Stimulated activated CD8-positive, alpha-beta memory T cell treated with anti-CD3 and anti-CD28 coated beads, Interleukin-2, amount 100 ng/mL, for 48 hours (primary cell): ENCODE measurements around the gene CHPF.

Source experiments
- DNase-seq, 2 donors: peaks; one replicate each; pipeline ENCODE4 v3.0.0-alpha.2; 2020; ENCODE audit warnings: low read depth in 2 of 2

Gene CHPF

GRCh38 chr2:219543596-219544358 is at the start of gene CHPF, which contains the start of gene TMEM198:
Gene CHPF (minus strand): TSS chr2:219543809. CDS start chr2:219543538, 271 bp downstream.
Gene TMEM198 (plus strand): TSS chr2:219544028. CDS start chr2:219544728, 700 bp downstream.
- DNase-seq: peak; percentile 92 to 93

DNA sequence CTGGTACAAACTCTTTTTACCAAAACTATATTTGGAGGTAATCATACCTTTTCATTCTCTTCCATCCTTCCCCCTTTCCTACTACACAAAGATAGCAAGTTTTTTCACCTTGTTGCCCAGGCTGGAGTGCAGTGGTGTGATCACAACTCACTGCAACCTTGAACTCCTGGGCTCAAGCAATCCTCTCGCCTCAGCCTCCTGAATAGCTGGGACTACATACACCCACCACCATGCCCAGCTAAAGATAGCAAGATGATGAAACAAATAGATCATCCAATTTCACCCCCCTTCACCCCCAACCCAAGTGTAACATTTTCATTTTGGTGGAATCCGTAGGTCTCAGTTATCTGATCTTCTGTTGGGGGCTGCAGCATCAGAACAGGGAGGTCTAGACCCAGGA is 49.5 kb upstream of the CHPF start:
- no peak for DNase-seq

GRCh38 chr2:219592736-219593135 is 49.1 kb upstream of the CHPF start:
- no peak for DNase-seq

- DNase-seq: no peak
Measured at GRCh38 chr2:219591091-219591490, 47.5 kb upstream of the CHPF start.

- no peak for DNase-seq
Measured at GRCh38 chr2:219581346-219581745, 37.7 kb upstream of the CHPF start.

GRCh38 chr2:219578811-219579613 is 35.4 kb upstream of the CHPF start:
- no peak for DNase-seq

DNA sequence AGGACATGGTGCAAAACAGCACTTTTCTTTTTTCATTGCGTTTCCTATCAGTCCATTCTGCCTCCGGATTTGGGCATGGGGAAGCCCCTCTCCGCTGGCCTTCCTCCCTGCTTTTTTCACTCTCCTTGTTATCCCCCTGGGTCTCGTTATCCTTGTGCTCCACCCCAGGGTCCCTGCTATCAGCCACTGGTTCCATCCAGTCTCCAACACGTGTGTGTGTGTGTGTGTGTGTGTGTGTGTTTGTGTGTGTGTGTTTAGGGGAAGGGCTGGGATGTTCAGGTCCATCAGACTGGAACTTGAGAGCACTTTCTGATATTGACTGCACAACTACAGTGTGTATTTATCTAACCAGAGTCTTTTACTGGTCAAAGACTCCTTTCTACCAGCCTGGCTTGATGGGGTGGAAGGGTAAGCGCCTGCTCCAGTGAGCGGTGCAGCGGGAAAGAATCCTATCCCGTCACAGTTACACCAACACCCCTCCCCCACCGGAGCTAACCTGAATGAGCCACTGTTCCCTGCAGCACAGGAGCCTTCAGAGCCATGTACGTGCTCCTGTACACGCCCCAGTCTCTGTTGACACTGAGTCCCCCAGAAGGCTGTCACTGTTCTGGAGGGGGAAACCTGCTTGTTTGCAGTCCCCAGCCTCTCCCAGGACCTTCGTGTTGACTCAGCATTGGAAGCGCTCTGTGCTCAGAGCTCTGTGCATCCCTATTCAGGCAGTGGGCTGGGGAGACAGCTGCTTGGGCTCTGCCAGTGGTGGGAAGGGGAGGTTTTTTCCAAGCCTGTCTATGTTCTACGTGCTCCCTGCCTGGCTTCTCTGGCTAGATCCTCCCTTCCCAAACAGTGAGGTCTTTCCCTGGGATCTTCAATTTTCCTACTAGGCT is 33.1 kb upstream of the CHPF start:
- DNase-seq: no peak

DNA sequence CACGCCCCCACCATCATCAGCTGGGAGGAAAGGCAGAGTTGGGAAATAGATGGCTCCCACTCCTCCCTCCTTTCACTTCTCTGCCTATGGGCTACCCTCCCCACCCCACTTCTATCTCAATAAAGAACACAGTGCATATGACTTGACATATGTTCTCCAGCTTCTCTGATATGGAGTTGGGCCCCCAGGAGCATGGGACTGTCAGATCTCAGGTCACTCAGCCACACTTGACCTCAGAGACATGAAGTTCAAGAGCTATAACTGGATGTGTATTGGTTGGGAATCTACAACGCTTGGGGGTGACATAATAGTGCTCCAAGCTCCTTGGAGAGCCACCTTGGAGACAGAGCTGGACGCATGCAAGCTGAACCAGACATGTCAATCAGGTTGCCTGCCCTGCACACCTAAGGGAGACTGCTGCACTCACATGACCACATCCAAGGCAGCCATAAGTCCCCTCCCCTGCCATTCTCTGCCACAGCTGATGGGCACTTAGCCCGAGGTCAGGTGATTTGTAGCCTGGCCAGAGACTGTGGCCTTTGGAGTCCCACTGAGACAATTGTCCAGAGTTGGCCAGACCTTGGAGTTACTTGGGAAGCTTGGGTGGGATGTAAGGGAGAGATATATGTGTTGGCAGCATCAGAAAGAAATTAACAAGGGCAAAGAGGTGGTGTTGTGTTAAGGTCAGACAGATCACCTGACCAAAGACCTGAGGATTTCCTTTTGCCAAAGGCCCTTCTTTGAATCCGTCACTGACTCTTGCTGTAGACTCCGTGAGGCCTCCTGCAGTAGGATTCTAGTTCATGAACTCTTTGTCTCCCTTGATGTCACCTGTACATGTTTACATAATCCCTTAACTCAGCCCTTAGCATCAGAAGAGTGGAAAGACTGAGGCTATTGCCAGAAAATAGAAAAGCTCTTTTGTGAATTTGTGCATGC is 32.2 kb upstream of the CHPF start:
- DNase-seq: no peak

GRCh38 chr2:219574484-219575311 is 31.1 kb upstream of the CHPF start:
- no peak for DNase-seq

DNA sequence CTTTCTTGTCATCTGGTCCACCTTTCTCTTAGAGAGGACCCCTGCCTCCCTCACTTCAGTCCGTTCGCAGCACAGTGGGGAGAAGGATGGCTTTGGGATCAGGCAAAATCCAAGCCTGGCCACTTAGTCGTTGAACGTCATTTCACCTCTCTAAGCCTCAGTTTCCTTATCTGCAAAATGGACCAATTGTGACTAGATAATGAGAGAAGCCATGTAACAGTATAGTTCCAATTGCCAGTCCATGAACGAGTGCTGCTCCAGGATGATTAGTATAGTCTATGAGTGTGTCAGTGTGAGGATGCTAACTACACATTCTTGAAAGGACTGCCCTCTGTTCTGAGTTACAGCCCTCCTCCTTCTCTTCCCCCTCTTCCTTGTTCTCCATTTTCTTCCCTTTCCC is 29.6 kb upstream of the CHPF start:
- no peak for DNase-seq

GRCh38 chr2:219572237-219573001 is 28.8 kb upstream of the CHPF start, which contains the start of gene INHA:
Gene INHA (plus strand): TSS chr2:219572310. CDS start chr2:219572375, 65 bp downstream.
- DNase-seq: no peak

DNA sequence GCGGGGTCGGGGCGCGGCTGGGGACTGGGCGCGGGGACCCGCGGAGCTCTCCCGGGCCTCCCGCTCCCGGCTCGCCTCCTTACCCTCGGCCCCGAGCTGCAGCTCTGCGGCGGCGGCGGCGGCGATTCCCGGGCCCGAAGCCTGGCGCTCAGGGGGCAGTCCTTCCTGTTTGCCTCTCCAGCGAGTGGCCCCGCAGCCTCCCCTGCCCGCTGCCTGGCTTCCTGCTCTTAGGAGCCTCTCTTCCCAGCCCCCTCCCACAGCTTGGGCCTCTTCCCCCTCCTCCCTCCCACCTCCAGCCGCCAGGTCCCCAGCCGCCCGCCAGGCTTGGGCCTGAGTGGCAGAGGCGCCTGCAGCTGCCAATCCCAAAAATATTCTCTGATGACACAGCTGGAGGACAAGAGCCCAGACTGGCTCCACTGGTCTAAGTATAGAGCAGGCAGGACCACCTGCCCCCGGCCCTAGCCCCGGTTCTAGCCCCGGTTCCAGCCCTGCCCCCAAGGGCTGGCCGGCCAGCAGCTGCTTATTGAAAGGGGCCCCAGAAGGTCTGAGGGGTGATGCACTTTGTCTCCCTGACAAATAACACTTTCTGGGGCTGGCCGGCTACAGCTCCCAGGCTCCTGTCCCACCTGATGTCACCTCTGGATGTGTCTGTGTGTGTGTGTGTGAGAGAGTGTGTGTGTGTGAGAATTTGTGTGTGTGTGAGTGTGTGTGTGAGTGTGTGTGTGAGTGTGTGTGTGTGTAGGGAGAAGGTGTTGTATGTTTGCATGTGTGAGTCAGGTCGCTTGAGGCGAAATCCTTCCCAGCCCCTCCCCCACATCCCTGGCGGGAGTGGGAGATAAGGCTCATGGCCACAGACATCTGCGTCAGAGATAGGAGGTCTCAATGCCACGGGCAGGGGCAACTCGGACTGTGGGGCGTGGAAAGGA is 28.0 kb upstream of the CHPF start, which contains the start of gene OBSL1:
TSS of gene OBSL1 (minus strand) at position 229 of the 926 bp plus-strand sequence. CDS start 307 bp downstream, outside the sequence.
- DNase-seq: no peak

- no peak for DNase-seq
Measured at GRCh38 chr2:219570924-219571310, 27.3 kb upstream of the CHPF start.

GRCh38 chr2:219570194-219570923 is 26.8 kb upstream of the CHPF start:
- DNase-seq: no peak

DNA sequence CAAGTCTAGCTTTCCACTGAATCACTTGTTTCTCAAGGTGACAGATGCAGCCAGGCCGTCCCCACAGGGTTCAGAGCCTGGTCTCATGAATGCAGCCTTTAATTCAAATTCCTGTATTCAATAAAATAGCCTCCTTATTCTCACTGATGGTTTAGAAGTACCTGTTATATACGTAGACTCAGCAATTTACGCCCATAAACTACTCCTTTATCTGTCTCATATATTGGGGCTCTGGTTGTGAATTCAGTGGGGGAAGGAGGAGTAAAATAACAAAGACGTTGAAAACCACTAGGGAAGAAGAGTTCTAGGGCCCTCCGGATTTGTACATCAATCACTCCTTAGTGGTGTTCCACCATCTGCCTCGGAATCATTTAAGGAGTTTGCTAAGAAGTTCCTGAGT is 26.0 kb upstream of the CHPF start:
- no peak for DNase-seq

GRCh38 chr2:219569041-219569440 is 25.4 kb upstream of the CHPF start:
- DNase-seq: no peak

DNA sequence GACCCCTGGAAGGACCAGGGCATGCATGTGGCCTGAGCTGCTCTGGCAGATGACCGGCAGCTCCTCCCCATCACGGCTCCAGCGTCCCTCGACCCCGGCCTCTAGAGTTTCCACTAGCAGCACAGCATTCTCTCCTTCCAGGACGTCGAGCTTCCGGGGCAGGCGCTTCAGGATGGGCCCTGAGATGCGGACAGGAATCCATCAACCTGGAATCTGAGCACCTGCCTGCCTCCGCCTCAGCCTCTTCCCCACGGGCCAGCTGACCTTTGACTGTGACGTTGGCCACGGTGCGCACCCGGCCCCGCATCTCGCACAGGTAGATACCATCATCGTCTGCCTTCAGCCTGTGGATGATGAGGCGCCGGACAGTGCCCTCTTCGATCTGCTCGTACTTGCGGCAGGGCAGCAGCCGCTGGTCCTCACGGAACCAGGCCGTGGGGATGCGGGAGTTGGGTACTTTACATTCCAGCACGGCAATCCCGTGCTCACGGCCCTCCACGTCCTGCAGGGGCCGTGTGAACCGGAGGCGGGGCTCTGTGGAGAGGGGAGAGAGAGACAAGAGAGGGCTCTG is 24.3 kb upstream of the CHPF start:
- DNase-seq: no peak
